ENCODE data around the gene MGLL. TPM values are rescaled to one million over a fixed set of nuclear protein-coding genes. Genes with fewer than 3 reads are reported as not detected.

Gene MGLL
- total and polyA plus RNA-seq, 2 donors (not counting 1 experiment from before 2014, with no cell fraction given): 1.7 to 6.9 TPM

DNA sequence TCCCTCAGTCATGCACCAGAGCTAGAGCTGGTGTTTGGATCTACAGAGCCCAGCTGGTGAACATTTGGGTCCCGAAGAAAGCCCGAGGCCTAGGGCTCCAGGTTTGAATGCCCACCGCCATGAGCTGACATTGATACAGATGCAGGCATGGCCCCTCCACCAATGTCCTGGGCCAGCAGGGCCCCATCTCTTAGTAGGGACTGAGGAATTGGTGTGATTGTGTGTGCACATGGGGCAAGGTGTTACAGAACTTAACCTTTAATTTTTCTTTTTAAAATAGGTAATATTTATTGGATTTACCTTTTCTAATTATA lies 182.3 kb downstream of the MGLL start:
- H3K4me1 ChIP-seq (ENCODE audit: control insufficient read depth in 2 of 2, insufficient read depth in 2 of 2, low read length in 2 of 2): no peaks in the 10 kb centered on the region
- DNase-seq (no peak), ATAC-seq (ENCODE audit: low read depth) (no peak)
- H3K4me3 Mint-ChIP-seq: no peak overlapping the region
- H3K4me3 ChIP-seq (ENCODE audit: control extremely low read depth in 1 of 5, extremely low read depth in 1 of 5, insufficient read depth in 1 of 5, low read depth in 2 of 5, low read length in 4 of 5): no peak overlapping the region
- ChIA-PET CTCF (no interaction called here), POLR2A (no interaction called here)
- TF ChIP-seq, protein P1, sequence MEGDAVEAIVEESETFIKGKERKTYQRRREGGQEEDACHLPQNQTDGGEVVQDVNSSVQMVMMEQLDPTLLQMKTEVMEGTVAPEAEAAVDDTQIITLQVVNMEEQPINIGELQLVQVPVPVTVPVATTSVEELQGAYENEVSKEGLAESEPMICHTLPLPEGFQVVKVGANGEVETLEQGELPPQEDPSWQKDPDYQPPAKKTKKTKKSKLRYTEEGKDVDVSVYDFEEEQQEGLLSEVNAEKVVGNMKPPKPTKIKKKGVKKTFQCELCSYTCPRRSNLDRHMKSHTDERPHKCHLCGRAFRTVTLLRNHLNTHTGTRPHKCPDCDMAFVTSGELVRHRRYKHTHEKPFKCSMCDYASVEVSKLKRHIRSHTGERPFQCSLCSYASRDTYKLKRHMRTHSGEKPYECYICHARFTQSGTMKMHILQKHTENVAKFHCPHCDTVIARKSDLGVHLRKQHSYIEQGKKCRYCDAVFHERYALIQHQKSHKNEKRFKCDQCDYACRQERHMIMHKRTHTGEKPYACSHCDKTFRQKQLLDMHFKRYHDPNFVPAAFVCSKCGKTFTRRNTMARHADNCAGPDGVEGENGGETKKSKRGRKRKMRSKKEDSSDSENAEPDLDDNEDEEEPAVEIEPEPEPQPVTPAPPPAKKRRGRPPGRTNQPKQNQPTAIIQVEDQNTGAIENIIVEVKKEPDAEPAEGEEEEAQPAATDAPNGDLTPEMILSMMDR (IDR thresholded peaks at IDR 0.05): no peak
- H3K27me3 ChIP-seq (replicated peaks in 1 of 4; ENCODE audit: control extremely low read depth in 1 of 4, control insufficient read depth in 3 of 4, insufficient read depth in 4 of 4, low read length in 3 of 4): no peaks in the 10 kb centered on the region
- no peaks in the 10 kb centered on the region for H3K4me1 Mint-ChIP-seq
- no peaks in the 10 kb centered on the region for H3K9me3 ChIP-seq (ENCODE audit: control extremely low read depth in 1 of 3, control insufficient read depth in 2 of 3, insufficient read depth in 1 of 3, low read length in 2 of 3)
- no peaks in the 10 kb centered on the region for H3K9me3 Mint-ChIP-seq (ENCODE audit: insufficient read depth)
- 96% methylated on average over 3 of the region's 3 CpGs for WGBS (ENCODE audit: insufficient coverage)
- H4K20me1 ChIP-seq (ENCODE audit: control insufficient read depth, insufficient read depth, low read length, poor library complexity, severe bottlenecking): no peaks in the 10 kb centered on the region
- no peak overlapping the region for H2AFZ ChIP-seq (ENCODE audit: insufficient read depth, low read depth, low read length, poor library complexity, severe bottlenecking)
- intact Hi-C loops (cut with micrococcal nuclease): no loop called here
- H3K27me3 Mint-ChIP-seq: no peaks in the 10 kb centered on the region
- H3K27ac Mint-ChIP-seq: no peak overlapping the region
- no peak overlapping the region for H3K4me2 ChIP-seq (replicated peaks; ENCODE audit: low read depth, low read length, poor library complexity, severe bottlenecking)
- H3K9ac ChIP-seq (ENCODE audit: low read length): no peak overlapping the region
- H3K27ac ChIP-seq (ENCODE audit: low read length in 2 of 2): no peak overlapping the region
- no peaks in the 10 kb centered on the region for H3K36me3 ChIP-seq (replicated peaks in 1 of 2; ENCODE audit: control extremely low read depth in 1 of 2, control insufficient read depth in 1 of 2, extremely low read depth in 1 of 2, insufficient read depth in 2 of 2, low read length in 1 of 2)
- H3K79me2 ChIP-seq (ENCODE audit: control insufficient read depth, insufficient read depth, low read length): no peaks in the 10 kb centered on the region

DNA sequence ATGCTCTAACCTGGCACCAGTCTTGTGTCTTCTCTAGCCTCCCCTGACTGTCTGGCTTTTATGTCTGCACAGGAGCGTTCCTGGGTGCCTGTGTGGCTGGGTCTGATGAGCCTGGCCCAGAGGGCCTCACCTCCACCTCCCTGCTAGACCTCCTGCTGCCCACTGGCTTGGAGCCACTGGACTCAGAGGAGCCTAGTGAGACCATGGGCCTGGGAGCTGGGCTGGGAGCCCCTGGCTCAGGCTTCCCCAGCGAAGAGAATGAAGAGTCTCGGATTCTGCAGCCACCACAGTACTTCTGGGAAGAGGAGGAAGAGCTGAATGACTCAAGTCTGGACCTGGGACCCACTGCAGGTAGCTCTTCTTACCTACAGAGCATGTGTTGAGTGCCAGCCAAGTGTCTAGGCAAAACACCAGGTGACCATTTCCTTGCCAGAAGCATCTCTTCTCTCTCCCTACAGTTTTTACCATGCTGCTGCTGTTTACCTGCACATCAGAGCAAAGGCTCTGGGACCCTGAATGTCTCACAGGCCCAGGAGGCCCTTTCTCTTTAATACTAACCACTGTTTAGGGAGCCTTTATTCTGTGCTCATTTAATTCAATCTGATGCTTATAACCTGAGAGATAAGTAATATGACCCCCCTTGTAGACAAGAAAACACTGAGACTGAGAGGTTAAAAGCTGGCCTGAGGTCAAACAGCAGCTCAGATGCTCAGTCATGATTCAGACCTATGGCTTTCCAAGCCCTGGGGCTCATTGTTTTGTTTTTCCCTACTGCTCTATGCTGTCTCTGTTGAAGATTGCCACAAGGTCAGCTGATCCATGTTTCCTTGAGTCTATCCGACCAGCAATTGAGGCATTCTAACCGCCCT lies 182.9 kb downstream of the MGLL start:
- Histone ChIP-seq H3K9ac (ENCODE audit: low read length) (no peak overlapping the region), H4K20me1 (ENCODE audit: control insufficient read depth, insufficient read depth, low read length, poor library complexity, severe bottlenecking) (no peaks in the 10 kb centered on the region), H2AFZ (ENCODE audit: insufficient read depth, low read depth, low read length, poor library complexity, severe bottlenecking) (no peak overlapping the region), H3K4me3 (ENCODE audit: control extremely low read depth in 1 of 5, extremely low read depth in 1 of 5, insufficient read depth in 1 of 5, low read depth in 2 of 5, low read length in 4 of 5) (no peak overlapping the region), H3K4me1 (ENCODE audit: control insufficient read depth in 2 of 2, insufficient read depth in 2 of 2, low read length in 2 of 2) (no peaks in the 10 kb centered on the region), H3K4me2 (replicated peaks; ENCODE audit: low read depth, low read length, poor library complexity, severe bottlenecking) (no peak overlapping the region), H3K27me3 (replicated peaks in 1 of 4; ENCODE audit: control extremely low read depth in 1 of 4, control insufficient read depth in 3 of 4, insufficient read depth in 4 of 4, low read length in 3 of 4) (no peaks in the 10 kb centered on the region), H3K9me3 (ENCODE audit: control extremely low read depth in 1 of 3, control insufficient read depth in 2 of 3, insufficient read depth in 1 of 3, low read length in 2 of 3) (no peaks in the 10 kb centered on the region), H3K27ac (ENCODE audit: low read length in 2 of 2) (no peak overlapping the region), H3K79me2 (ENCODE audit: control insufficient read depth, insufficient read depth, low read length) (no peaks in the 10 kb centered on the region), H3K36me3 (replicated peaks in 1 of 2; ENCODE audit: control extremely low read depth in 1 of 2, control insufficient read depth in 1 of 2, extremely low read depth in 1 of 2, insufficient read depth in 2 of 2, low read length in 1 of 2) (no peaks in the 10 kb centered on the region)
- no peak for TF ChIP-seq EZH2 (IDR thresholded peaks at IDR 0.05; ENCODE audit: borderline replicate concordance, insufficient read depth, low read depth, low read length, poor library complexity, severe bottlenecking)
- TF ChIP-seq, protein P1 (IDR thresholded peaks at IDR 0.05): no peak
- POLR2A ChIA-PET: no interaction called here
- intact Hi-C loops (cut with micrococcal nuclease): no loop called here
- 87% methylated on average over 5 of the region's 5 CpGs for WGBS (ENCODE audit: insufficient coverage)
- CTCF ChIA-PET: no interaction called here
- no peak overlapping the region for H3K27ac Mint-ChIP-seq
- no peaks in the 10 kb centered on the region for H3K4me1 Mint-ChIP-seq
- DNase-seq: no peak
- no peaks in the 10 kb centered on the region for H3K9me3 Mint-ChIP-seq (ENCODE audit: insufficient read depth)
- H3K4me3 Mint-ChIP-seq: no peak overlapping the region
- no peak for ATAC-seq (ENCODE audit: low read depth)
- H3K27me3 Mint-ChIP-seq: no peaks in the 10 kb centered on the region

Other genes starting within 250 kb of the MGLL start
- 19.8 and 25.2 TPM in 2 replicates for gene TPRA1, start 231.8 kb downstream of the MGLL start, total RNA-seq
- gene TPRA1, start 231.8 kb downstream of the MGLL start, polyA plus RNA-seq: 15.5 and 27.7 TPM in 2 replicates
- 28.3 and 29.8 TPM in 2 replicates for gene MCM2, start 224.1 kb downstream of the MGLL start, total RNA-seq
- gene MCM2, start 224.1 kb downstream of the MGLL start, polyA plus RNA-seq: 19.2 and 21.1 TPM in 2 replicates
- gene PODXL2, start 193.3 kb downstream of the MGLL start, total RNA-seq: 3.6 and 4.0 TPM in 2 replicates
- 3.1 and 3.2 TPM in 2 replicates for gene PODXL2, start 193.3 kb downstream of the MGLL start, polyA plus RNA-seq
- 132 and 141 TPM in 2 replicates for gene ABTB1, start 149.6 kb downstream of the MGLL start, total RNA-seq
- gene ABTB1, start 149.6 kb downstream of the MGLL start, polyA plus RNA-seq: 259 and 271 TPM in 2 replicates
- 0.22 and 0.24 TPM in 2 replicates for gene KBTBD12, start 92.7 kb upstream of the MGLL start, total RNA-seq
- not detected in 2 replicates for gene KBTBD12, start 92.7 kb upstream of the MGLL start, polyA plus RNA-seq
- gene SEC61A1, start 229.9 kb upstream of the MGLL start, total RNA-seq: 68.9 and 79.4 TPM in 2 replicates
- gene SEC61A1, start 229.9 kb upstream of the MGLL start, polyA plus RNA-seq: 48.4 and 59.7 TPM in 2 replicates